MG63 (cell line): ENCODE data around the gene MGLL. TPM values are rescaled to one million over a fixed set of nuclear protein-coding genes. Genes with fewer than 3 reads are reported as not detected.
"Not testable (repeated sequence)": the region's sequence is repeated elsewhere in the genome, so short reads cannot be mapped to it uniquely, and the experiment has no call there.

Experiments used
- DNase-seq: peaks from one replicate; pipeline ENCODE4 v3.0.0-alpha.2; 2020
- H3K27me3 ChIP-seq: fragments of 250-450 bp; sonication (Bioruptor Pico); 2 replicates; pipeline ENCODE4 v1.5.1; 2020; ENCODE audit warnings: mild to moderate bottlenecking, moderate library complexity
- H3K36me3 ChIP-seq: fragments of 250-450 bp; sonication (Bioruptor Pico); 2 replicates; pipeline ENCODE4 v1.5.1; 2020; ENCODE audit warnings: mild to moderate bottlenecking, moderate library complexity
- H3K4me3 ChIP-seq: fragments of 250-450 bp; sonication (Bioruptor Pico); 2 replicates; pipeline ENCODE4 v1.5.1; 2020; ENCODE audit warnings: mild to moderate bottlenecking, moderate library complexity
- H3K9me3 ChIP-seq: fragments of 250-450 bp; sonication (Bioruptor Pico); 2 replicates; pipeline ENCODE4 v1.5.1; 2020; ENCODE audit warnings: mild to moderate bottlenecking, moderate library complexity
- total RNA-seq: library from RNA; depleted of rRNA; stranded (reverse); fragments of >200 nt; shearing (Covaris generic); gene quantifications from 2 replicates; pipeline ENCODE4 v1.2.3, GENCODE V29; 2014; ENCODE audit warnings: low replicate concordance

The MGLL gene
- total RNA-seq, 1 experiment from 2014 or later, result 29.0 TPM

DNA sequence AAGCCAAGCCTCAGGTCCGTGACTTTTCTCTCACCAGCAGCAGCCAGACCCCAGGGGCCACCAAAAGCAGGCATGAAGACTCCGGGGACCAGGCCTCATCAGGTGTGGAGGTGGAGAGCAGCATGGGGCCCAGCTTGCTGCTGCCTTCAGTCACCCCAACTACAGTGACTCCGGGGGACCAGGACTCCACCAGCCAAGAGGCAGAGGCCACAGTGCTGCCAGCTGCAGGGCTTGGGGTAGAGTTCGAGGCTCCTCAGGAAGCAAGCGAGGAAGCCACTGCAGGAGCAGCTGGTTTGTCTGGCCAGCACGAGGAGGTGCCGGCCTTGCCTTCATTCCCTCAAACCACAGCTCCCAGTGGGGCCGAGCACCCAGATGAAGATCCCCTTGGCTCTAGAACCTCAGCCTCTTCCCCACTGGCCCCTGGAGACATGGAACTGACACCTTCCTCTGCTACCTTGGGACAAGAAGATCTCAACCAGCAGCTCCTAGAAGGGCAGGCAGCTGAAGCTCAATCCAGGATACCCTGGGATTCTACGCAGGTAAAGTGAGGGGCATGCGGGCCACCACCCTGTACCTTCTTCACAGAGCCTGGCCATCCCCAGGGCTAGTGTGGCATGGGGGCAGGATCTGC is 161.6 kb downstream of the MGLL start:
- H3K4me3 ChIP-seq, result no peak overlapping the region
- DNase-seq, result no peak

DNA sequence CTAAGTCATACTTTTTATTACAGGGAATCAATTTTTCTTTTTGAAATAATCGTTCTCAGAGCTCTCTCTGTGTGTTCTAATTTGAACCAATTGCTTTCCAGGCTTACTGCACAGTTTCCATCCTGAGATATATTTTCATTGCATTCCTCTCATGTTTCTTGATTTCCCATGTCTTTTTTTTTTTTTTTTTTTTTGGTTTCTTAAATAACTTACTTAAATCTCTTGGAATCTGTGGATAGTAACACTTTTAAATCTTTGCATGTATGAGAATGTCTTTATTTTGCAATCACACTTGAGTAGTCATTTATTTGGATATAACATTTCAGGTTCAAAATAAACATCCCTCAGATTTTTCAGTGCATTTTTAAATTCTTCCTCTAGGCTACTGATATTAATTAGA is 164.1 kb downstream of the MGLL start:
- H3K4me3 ChIP-seq, result no peak overlapping the region
- H3K27me3 ChIP-seq, result no peaks in the 10 kb centered on the region
- H3K9me3 ChIP-seq, result no peaks in the 10 kb centered on the region
- no peak for DNase-seq
- no peaks in the 10 kb centered on the region; the same call in 1 of the 2 replicates for H3K36me3 ChIP-seq

More for the DNA sequence above, 161.6 kb downstream of the MGLL start:
- Histone ChIP-seq H3K36me3 (peaks cover 5% of the 10 kb centered on the region; the same call in 1 of the 2 replicates), H3K27me3 (no peaks in the 10 kb centered on the region), H3K9me3 (no peaks in the 10 kb centered on the region)

DNA sequence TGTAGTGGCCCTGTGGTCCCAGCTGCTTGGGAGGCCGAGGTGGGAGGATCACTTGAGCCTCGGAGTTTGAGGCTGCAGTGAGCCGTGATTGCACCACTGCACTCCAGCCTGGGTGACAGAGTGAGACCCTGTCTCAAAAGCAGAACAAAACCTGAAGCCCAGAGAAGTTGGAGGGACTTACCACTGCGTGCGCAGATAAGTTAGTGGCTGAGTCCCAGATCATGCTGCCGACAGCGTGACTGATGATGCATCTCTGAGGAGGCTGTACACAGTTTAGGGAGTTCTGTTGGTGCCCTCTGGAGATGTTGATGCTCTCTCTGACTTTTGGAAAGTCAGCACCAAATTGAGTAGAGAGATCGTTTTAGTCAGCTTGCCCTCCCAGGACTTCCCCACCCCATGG is 165.4 kb downstream of the MGLL start:
- H3K9me3 ChIP-seq, result no peaks in the 10 kb centered on the region
- H3K27me3 ChIP-seq, result no peaks in the 10 kb centered on the region
- H3K4me3 ChIP-seq, result no peak overlapping the region
- H3K36me3 ChIP-seq, result no peaks in the 10 kb centered on the region; the same call in 1 of the 2 replicates
- no peak for DNase-seq

DNA sequence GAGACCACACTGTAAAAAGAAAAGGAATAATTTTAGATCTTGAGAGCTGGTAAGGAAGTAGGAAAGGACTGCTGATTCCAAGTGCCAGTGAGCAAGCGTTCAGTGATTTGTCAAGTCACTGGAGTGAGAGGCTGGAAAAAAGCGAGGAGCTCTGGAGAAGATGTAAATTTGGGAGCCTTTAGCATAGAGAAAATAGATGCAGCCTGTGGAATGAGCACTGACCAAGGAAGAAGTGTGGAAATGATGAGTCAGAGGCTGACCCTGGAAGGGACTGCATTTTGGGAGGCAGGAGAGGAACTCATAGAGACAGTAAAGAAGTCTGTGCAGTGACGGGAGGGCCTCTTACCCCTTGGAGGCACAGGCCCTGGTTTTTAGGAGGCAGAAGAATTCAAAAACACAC is 166.7 kb downstream of the MGLL start:
- DNase-seq, result peak; percentile 52

DNA sequence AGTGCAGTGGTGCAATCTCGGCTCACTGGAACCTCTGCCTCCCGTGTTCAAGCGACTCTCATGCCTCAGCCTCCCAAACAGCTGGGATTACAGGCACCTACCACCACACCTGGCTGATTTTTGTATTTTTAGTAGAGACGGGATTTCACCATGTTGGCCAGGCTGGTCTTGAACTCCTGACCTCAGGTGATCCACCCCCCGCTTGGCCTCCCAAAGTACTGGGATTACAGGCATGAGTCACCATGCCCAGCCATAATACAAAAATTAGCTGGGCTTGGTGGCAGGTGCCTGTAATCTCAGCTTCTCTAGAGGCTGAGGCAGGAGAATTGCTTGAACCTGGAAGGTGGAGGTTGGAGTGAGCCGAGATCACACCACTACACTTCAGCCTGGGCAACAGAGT is 167.3 kb downstream of the MGLL start:
- not testable (repeated sequence) for H3K36me3 ChIP-seq, H3K27me3 ChIP-seq, DNase-seq, H3K9me3 ChIP-seq, H3K4me3 ChIP-seq

More for the DNA sequence above, 166.7 kb downstream of the MGLL start:
- H3K36me3 ChIP-seq, result no peaks in the 10 kb centered on the region; the same call in 1 of the 2 replicates
- no peaks in the 10 kb centered on the region for H3K27me3 ChIP-seq
- H3K9me3 ChIP-seq, result no peaks in the 10 kb centered on the region
- H3K4me3 ChIP-seq, result no peak overlapping the region

DNA sequence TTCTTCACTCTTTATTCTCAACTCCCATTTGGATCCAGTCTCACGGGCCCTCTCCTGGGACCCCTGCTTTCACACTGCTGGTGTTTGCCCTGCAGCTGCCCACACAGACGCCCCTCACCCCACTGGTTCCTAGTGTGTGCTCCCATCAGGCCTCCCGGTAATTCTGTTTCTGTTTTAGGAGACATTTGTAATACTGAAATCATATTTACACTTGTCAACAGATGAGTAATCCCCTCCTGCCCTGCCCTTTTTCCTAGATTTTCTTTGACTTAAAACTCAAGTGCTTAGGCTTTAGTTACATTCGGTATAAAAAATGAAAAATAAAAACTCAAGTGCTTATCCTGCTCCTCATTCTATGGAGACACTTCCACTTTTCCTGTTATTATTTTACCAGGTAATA is 167.9 kb downstream of the MGLL start:
- H3K9me3 ChIP-seq, result no peaks in the 10 kb centered on the region
- H3K4me3 ChIP-seq, result no peak overlapping the region
- H3K27me3 ChIP-seq, result no peaks in the 10 kb centered on the region
- no peak for DNase-seq
- no peaks in the 10 kb centered on the region; the same call in 1 of the 2 replicates for H3K36me3 ChIP-seq

DNA sequence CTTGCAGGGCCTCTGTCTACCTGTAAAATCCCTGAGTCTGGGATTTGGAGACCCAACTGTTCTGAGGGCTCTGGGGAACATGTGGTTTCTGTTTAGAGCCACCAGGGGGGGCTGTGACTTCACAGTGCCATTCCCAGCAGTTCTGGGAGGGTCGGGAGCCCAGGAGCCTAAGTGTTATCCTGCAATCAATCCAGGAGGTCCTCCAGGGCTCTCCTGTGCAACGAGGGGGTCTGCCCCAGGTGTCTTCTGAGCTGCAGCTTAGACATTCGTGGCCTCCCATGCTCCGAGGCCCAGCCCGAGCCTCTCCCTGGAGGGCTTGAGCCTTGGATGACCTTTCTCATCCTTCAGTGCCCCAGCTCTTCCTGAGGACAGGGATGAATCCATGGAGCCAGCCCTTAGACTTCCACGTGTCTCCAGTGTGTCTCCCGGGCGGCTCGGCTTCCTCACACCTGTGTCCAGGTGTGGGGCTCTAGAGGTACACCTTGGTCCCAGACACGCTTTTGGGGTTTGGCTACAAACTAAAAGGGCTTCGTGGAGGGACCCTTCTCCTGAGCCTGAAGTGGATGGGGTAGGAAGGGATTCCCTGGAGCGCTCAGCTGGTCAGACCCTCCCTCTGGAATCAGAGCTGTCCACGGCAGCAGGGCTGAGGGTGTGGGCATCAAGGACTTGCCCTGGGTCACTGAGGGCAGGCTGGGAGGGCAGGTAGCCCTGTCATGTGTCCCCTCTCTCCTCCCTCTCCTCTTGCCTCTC is 169.9 kb downstream of the MGLL start:
- Histone ChIP-seq H3K36me3 (no peaks in the 10 kb centered on the region; the same call in 1 of the 2 replicates), H3K9me3 (no peaks in the 10 kb centered on the region), H3K4me3 (no peak overlapping the region), H3K27me3 (no peaks in the 10 kb centered on the region)
- DNase-seq, result peak; percentile 50

DNA sequence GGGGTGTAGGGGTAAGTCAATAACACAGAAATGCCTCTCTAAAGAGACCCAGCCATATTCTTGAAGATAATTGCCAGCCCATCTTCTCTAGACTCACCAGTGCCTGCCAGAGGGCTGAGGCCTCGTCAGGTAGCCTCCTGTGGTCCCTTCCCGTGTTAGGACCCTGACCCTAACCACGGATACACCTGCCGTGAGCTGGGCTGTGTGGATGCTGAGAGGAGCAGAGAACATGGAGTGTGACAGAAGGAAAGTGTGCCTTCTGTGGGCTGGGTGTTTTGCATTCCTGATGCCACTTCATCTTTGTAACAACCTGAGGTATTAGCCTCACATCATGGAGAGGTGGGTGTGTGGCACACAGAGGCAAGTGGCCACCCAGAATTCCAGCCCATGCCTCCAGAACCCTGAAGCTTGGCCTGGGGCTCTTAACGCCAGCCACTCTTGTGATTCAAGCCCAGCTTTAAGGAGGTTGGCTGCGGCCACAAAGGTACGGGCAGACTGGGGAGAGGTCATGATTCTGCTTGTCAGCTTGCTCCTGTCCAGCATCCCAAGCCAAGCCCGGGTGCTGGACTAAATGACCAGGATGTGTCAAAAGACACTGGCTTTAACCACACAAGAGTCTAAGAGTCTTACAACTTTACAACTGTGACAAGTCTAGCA is 170.7 kb downstream of the MGLL start:
- DNase-seq, result no peak
- H3K9me3 ChIP-seq, result no peaks in the 10 kb centered on the region
- no peaks in the 10 kb centered on the region for H3K27me3 ChIP-seq
- H3K36me3 ChIP-seq, result no peaks in the 10 kb centered on the region; the same call in 1 of the 2 replicates
- H3K4me3 ChIP-seq, result no peak overlapping the region

DNA sequence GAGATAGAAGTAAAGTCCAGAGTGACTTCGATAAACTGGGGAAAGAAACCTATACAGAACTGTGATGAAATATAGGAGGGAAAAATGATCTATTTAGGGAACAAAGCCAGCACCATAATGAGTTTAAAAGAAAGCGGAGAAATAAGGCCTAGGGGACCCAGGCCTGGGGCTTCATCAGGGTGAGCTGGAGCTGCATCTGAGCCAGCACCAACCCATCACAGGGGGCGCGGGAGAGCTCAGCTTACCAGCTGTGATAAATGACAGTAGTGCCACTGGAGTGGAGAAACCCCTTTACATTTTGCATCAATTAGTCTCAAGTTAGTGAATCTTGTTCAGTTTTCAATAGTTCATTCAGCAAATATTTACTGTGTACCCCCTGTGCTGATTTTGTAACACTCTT is 172.1 kb downstream of the MGLL start:
- Histone ChIP-seq H3K4me3 (no peak overlapping the region), H3K27me3 (no peaks in the 10 kb centered on the region), H3K36me3 (no peaks in the 10 kb centered on the region; the same call in none of the 2 replicates), H3K9me3 (no peaks in the 10 kb centered on the region)
- no peak for DNase-seq

DNA sequence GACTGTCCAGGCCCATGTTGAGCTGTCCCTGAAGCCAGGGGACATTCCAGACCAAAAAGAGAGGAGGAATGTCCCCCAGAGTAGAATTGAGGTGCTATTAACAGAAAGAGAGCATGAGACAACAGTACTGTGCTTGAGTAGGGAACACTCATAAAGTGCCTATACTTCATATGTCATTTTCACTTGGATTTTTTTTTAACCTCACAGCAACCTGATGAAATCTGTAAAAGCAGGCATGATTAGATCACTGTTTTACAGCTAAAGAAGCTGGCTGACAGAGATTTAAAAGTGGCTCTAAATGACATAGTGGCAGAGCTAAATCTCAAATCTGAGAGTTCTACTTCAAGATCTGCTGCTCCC is 174.5 kb downstream of the MGLL start:
- no peak for DNase-seq
- no peaks in the 10 kb centered on the region for H3K27me3 ChIP-seq
- no peak overlapping the region for H3K4me3 ChIP-seq
- H3K9me3 ChIP-seq, result no peaks in the 10 kb centered on the region
- H3K36me3 ChIP-seq, result no peaks in the 10 kb centered on the region; the same call in none of the 2 replicates

DNA sequence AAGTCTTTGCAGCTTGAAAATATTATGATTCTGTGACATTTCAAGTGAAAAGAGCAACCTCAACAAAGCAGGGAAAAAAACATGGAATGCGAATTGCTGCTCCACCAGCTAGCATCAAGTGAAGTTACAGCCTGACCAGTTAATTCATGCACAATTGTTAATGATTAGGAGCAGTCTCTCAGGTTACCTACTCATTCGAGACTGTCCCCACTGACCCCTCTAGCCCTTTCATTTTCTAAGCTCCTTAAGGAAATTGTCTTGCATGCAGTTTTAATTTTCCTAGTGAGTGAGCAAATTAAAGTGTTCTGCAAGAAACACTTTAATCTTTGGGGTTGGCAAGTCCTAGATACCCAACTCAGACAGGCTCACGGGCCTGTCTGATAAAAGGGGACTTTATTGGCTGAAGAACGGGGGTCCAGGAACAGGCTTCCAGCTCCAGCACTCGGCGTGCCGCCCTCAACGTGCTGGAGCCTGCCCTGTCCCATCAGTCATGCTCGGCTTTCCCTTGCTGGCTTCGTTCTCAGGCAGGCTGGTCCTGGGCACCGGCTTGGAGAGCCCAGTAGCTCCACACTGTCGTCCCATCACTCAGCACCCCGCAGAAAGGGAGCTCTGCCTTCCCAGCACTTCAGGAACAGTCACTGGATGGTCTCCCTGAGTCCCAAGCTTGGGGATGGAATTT is 175.0 kb downstream of the MGLL start:
- no peaks in the 10 kb centered on the region for H3K9me3 ChIP-seq
- DNase-seq, result no peak
- H3K4me3 ChIP-seq, result no peak overlapping the region
- H3K27me3 ChIP-seq, result no peaks in the 10 kb centered on the region
- no peaks in the 10 kb centered on the region; the same call in none of the 2 replicates for H3K36me3 ChIP-seq

DNA sequence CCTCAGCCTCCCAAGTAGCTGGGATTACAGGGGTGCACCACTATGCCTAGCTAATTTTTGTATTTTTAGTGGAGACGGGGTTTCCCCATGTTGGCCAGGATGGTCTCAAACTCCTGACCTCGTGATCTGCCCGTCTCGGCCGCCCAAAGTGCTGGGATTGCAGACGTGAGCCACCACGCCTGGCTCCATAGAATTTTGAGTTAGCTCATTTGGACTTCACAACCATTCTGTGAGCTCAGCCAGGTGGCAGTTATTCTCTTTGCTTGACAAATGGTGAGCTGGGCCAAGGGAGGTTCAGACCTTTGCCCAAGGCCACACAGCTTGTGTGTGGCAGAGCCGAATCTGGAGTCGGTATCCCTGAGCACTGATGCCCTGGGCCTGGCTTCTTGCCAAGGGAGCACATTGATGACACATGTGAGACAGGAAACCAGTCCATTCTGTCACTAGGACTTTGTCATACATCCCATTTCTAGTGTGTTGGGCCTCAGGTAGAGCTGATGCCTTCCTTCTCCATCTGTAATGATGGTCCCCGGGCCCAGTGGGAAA is 175.7 kb downstream of the MGLL start:
- H3K4me3 ChIP-seq, result no peak overlapping the region
- H3K27me3 ChIP-seq, result no peaks in the 10 kb centered on the region
- no peak for DNase-seq
- peaks cover 2% of the 10 kb centered on the region for H3K36me3 ChIP-seq
- no peaks in the 10 kb centered on the region for H3K9me3 ChIP-seq

DNA sequence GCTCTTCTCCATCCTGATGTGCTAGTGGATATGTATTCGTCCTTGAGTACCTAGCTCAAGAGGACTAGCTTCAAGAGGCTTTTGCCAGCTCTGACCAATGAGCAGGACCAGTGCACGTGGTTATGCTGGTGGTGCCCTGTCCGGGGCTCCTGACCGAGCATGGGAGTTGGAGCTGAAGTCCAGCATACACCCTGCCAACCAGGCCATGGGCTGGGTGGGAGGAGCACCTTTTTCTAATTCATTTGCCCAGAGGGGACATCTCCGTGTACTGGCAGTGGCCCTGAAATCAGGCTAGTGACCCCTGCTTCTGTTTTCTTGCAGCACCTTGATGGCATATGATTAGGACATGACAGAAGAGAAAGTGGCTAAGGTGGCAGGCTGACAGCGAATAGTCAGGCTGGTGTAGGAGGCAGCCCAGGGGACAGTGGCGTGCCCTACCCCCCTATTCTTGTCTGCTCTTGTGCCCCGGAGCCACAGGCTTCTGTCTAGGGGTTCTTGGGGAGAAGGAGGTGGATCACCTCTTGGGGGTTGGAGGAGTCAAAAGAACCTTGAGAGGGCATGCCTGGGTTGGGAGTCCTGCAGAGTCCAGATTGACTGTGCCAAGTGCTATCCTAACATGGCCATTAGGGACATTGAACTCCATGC is 176.8 kb downstream of the MGLL start:
- H3K9me3 ChIP-seq, result no peaks in the 10 kb centered on the region; the same call in 1 of the 2 replicates
- no peaks in the 10 kb centered on the region for H3K27me3 ChIP-seq
- no peak for DNase-seq
- H3K36me3 ChIP-seq, result peaks cover 9% of the 10 kb centered on the region
- H3K4me3 ChIP-seq, result no peak overlapping the region

DNA sequence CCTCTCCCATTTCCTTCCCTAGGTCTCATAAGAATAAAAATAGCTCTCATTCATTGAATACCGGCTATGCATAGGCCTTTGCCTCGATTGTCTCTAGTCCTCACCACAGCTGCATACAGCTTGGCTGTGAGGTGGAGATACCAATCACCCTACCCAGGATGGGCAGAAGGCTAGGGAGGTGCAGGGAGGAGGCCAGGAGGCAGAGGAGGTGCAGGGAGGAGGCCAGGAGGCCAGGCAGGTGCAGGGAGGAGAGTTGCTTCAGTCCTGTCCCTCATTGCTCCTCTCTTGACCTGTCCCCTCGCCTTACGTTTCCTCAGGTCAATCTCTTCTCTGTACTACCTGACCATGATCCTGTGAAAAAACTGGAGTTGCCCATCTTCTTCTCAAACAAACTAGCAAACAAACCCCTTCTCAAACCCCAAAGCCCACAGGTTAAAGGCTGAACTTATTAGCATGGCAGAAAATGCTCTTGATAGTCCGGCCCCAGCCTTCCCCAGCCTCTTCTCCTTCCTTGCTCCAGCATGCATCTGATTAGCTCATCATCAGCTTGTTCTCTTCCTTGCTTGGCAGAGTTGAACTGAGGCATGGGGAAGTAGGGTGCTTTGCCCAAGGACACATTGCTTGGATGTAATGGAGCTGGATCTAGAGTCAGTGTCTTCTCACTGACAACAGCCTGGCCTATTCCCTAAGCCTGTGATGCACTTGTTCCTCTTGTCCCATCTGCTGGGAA is 177.5 kb downstream of the MGLL start:
- Histone ChIP-seq H3K9me3 (no peaks in the 10 kb centered on the region; the same call in 1 of the 2 replicates), H3K36me3 (peaks cover 11% of the 10 kb centered on the region), H3K4me3 (no peak overlapping the region), H3K27me3 (no peaks in the 10 kb centered on the region)
- DNase-seq, result no peak

DNA sequence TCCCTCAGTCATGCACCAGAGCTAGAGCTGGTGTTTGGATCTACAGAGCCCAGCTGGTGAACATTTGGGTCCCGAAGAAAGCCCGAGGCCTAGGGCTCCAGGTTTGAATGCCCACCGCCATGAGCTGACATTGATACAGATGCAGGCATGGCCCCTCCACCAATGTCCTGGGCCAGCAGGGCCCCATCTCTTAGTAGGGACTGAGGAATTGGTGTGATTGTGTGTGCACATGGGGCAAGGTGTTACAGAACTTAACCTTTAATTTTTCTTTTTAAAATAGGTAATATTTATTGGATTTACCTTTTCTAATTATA is 182.3 kb downstream of the MGLL start:
- no peak for DNase-seq
- Histone ChIP-seq H3K4me3 (no peak overlapping the region), H3K27me3 (no peaks in the 10 kb centered on the region), H3K9me3 (no peaks in the 10 kb centered on the region; the same call in 1 of the 2 replicates), H3K36me3 (peaks cover 11% of the 10 kb centered on the region; the same call in 1 of the 2 replicates)
